ENCODE data around the gene TMA7. TPM values are rescaled to one million over a fixed set of nuclear protein-coding genes. Genes with fewer than 3 reads are reported as not detected.

TMA7 gene
- total and polyA plus RNA-seq, 10 of the 15 experiments (the other 5 are each of a cell fraction or from before 2014, with no cell fraction given) = 319 to 1,760 (median 752) TPM

DNA sequence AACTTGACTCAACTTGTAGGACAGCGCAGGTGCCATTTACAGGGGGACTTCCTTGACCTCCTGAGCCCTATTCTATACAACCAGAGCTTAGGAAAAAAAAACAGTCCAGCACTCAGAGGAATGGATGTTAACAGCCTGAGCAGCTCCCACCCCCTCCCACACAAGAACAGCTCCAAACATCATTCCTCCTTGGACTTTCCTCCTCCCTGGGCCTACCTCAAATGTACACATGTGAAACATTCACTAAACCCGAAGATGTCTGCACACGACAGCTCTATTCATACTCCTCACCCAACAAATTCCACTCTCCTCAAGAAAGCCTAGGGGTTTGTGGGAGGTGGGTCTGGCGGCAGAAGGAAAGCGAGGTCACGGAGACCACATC is 6.0 kb downstream of the TMA7 start:
- no peak for ATAC-seq
- no peak for DNase-seq (ENCODE audit: low read depth, low spot score)
- Histone ChIP-seq H3K4me3 (peak overlapping the region; percentile 74), H3K9ac (ENCODE audit: control insufficient read depth, insufficient read depth, low read length) (peak overlapping the region; percentile 87), H3K27me3 (replicated peaks in 1 of 2; ENCODE audit: control insufficient read depth in 2 of 2, insufficient read depth in 2 of 2, low read length in 1 of 2) (no peaks in the 10 kb centered on the region), H3K9me3 (replicated peaks; ENCODE audit: control insufficient read depth, insufficient read depth, low read length) (no peaks in the 10 kb centered on the region), H4K20me1 (ENCODE audit: control insufficient read depth, insufficient read depth) (no peaks in the 10 kb centered on the region), H2AFZ (ENCODE audit: control insufficient read depth, low read depth, low read length) (peak overlapping the region; percentile 91), H3K79me2 (ENCODE audit: control insufficient read depth, insufficient read depth, low read length) (peaks cover 41% of the 10 kb centered on the region), H3K4me1 (ENCODE audit: control insufficient read depth, insufficient read depth, low read length) (peaks cover 14% of the 10 kb centered on the region), H3K36me3 (ENCODE audit: control insufficient read depth in 2 of 2, insufficient read depth in 2 of 2, low read length in 1 of 2) (peaks cover 0 to 3% of the 10 kb centered on the region in 2 experiments; a peak in 3 of 4 replicates), H3K27ac (ENCODE audit: control insufficient read depth, insufficient read depth) (peak overlapping the region; percentile 56), H3K4me2 (ENCODE audit: control insufficient read depth, insufficient read depth) (peak overlapping the region; percentile 70)
- ChIA-PET POLR2A (interaction anchor here (0.6 to 2.2 kb wide), 11 partner anchors 8 to 983 kb away, joined by 3 to 9 read pairs (median 4); partner anchors contain the start of genes NICN1, QRICH1 and SLC26A6), CTCF (interaction anchor here (0.7 to 5.8 kb wide), 6 partner anchors 9 to 116 kb away, joined by 3 to 69 read pairs (median 4); no protein-coding TSS in a partner anchor), SMC1A (ENCODE audit: uncharacterized antibody, unreplicated experiment) (interaction anchor here (1.0 to 3.3 kb wide), 5 partner anchors 10 to 110 kb away, joined by 3 to 16 read pairs (median 5); no protein-coding TSS in a partner anchor), RAD21 (ENCODE audit: unreplicated experiment) (interaction anchor here (0.9 to 2.6 kb wide), 5 partner anchors 10 to 189 kb away, joined by 3 to 20 read pairs (median 6); partner anchors contain the start of genes PFKFB4 and SLC26A6)
- WGBS (ENCODE audit: insufficient coverage, insufficient replicate concordance, low lambda C conversion rate, missing lambda C conversion rate) = 7% methylated on average over 6 of the region's 6 CpGs
- BruUV-seq (replicated peaks) = TSS peak; percentile 89
- TF ChIP-seq FOS (IDR thresholded peaks at IDR 0.05; ENCODE audit: borderline replicate concordance, extremely low read depth, insufficient read length) (no peak), EP300 (IDR thresholded peaks at IDR 0.05; ENCODE audit: borderline replicate concordance in 1 of 2, control insufficient read depth in 1 of 2, low read depth in 2 of 2, low read length in 2 of 2) (no peak), MXI1 (IDR thresholded peaks at IDR 0.05; ENCODE audit: low read depth, low read length) (no peak), HDAC6 (IDR thresholded peaks at IDR 0.05; ENCODE audit: unreplicated experiment) (no peak), RELA (IDR thresholded peaks at IDR 0.05; ENCODE audit: borderline replicate concordance, partially characterized antibody) (no peak), BHLHE40 (IDR thresholded peaks at IDR 0.05; ENCODE audit: borderline replicate concordance in 1 of 2, low read depth in 2 of 2, low read length in 1 of 2) (no peak)
- TF ChIP-seq, protein P1, sequence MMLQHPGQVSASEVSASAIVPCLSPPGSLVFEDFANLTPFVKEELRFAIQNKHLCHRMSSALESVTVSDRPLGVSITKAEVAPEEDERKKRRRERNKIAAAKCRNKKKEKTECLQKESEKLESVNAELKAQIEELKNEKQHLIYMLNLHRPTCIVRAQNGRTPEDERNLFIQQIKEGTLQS (IDR thresholded peaks at IDR 0.05; ENCODE audit: borderline replicate concordance, extremely low read depth, low read depth, low read length) = no peak
- TF ChIP-seq, protein P2, sequence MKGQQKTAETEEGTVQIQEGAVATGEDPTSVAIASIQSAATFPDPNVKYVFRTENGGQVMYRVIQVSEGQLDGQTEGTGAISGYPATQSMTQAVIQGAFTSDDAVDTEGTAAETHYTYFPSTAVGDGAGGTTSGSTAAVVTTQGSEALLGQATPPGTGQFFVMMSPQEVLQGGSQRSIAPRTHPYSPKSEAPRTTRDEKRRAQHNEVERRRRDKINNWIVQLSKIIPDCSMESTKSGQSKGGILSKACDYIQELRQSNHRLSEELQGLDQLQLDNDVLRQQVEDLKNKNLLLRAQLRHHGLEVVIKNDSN (IDR thresholded peaks at IDR 0.05; ENCODE audit: borderline replicate concordance, extremely low read length, insufficient read depth, low read depth, low read length) = no peak
- TF ChIP-seq, protein P3, sequence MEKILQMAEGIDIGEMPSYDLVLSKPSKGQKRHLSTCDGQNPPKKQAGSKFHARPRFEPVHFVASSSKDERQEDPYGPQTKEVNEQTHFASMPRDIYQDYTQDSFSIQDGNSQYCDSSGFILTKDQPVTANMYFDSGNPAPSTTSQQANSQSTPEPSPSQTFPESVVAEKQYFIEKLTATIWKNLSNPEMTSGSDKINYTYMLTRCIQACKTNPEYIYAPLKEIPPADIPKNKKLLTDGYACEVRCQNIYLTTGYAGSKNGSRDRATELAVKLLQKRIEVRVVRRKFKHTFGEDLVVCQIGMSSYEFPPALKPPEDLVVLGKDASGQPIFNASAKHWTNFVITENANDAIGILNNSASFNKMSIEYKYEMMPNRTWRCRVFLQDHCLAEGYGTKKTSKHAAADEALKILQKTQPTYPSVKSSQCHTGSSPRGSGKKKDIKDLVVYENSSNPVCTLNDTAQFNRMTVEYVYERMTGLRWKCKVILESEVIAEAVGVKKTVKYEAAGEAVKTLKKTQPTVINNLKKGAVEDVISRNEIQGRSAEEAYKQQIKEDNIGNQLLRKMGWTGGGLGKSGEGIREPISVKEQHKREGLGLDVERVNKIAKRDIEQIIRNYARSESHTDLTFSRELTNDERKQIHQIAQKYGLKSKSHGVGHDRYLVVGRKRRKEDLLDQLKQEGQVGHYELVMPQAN (conservative IDR thresholded peaks at IDR 0.05) = no peak
- intact Hi-C loops (cut with micrococcal nuclease; ENCODE audit: unreplicated experiment) = loop anchor here (5.0 kb wide), 2 partner anchors 61 to 111 kb away; partner anchors contain the start of gene PFKFB4
- no peak for FAIRE-seq
- in situ Hi-C loops (cut with MboI) = no loop called here

Measured in GM12878 (cell line).